ENCODE measurements around the gene FAM222A.

The FAM222A gene

DNA sequence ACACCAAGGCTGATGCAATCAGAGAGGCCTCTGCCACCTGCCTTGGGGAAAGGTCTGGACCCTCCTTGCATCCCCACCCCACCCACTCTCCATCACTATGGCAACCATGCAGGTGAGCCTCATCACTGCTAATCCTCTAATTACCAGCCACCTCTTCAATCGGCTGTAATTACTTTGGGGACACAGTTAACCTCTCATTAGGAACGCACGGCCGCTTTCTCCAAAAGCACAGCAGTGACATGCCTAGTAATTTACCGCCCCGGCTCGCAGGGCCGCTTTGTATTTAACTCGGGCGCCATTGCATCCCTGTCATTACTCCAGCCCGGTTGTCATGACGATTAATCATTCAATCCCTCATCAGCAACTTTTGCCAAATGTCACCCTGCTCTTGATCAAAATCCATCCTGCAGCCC, 36.3 kb upstream of the FAM222A start:
- Histone ChIP-seq H3K27me3 (ENCODE audit: insufficient read depth, poor library complexity, severe bottlenecking) (no peaks in the 10 kb centered on the region), H3K4me3 (replicated peaks; ENCODE audit: insufficient read depth, low read length) (no peak overlapping the region), H3K27ac (replicated peaks) (no peak overlapping the region)
- TF ChIP-seq POLR2AphosphoS5 (IDR thresholded peaks at IDR 0.05; ENCODE audit: low read depth): no peak
- TF ChIP-seq SPI1 (IDR thresholded peaks at IDR 0.05; ENCODE audit: borderline replicate concordance, low read depth): no peak
- no peak for TF ChIP-seq GABPA (IDR thresholded peaks at IDR 0.05; ENCODE audit: low read depth)
- TF ChIP-seq CTCF (IDR thresholded peaks at IDR 0.05; ENCODE audit: insufficient read depth, low read length): no peak
- TF ChIP-seq, protein P1, sequence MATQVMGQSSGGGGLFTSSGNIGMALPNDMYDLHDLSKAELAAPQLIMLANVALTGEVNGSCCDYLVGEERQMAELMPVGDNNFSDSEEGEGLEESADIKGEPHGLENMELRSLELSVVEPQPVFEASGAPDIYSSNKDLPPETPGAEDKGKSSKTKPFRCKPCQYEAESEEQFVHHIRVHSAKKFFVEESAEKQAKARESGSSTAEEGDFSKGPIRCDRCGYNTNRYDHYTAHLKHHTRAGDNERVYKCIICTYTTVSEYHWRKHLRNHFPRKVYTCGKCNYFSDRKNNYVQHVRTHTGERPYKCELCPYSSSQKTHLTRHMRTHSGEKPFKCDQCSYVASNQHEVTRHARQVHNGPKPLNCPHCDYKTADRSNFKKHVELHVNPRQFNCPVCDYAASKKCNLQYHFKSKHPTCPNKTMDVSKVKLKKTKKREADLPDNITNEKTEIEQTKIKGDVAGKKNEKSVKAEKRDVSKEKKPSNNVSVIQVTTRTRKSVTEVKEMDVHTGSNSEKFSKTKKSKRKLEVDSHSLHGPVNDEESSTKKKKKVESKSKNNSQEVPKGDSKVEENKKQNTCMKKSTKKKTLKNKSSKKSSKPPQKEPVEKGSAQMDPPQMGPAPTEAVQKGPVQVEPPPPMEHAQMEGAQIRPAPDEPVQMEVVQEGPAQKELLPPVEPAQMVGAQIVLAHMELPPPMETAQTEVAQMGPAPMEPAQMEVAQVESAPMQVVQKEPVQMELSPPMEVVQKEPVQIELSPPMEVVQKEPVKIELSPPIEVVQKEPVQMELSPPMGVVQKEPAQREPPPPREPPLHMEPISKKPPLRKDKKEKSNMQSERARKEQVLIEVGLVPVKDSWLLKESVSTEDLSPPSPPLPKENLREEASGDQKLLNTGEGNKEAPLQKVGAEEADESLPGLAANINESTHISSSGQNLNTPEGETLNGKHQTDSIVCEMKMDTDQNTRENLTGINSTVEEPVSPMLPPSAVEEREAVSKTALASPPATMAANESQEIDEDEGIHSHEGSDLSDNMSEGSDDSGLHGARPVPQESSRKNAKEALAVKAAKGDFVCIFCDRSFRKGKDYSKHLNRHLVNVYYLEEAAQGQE (IDR thresholded peaks at IDR 0.05; ENCODE audit: insufficient replicate concordance, low read depth): no peak
- DNase-seq (ENCODE audit: low read depth in 1 of 2, low spot score in 1 of 2): no peak

GRCh38 chr12:109678719-109679118, 34.9 kb upstream of the FAM222A start:
- Histone ChIP-seq H3K27ac (replicated peaks) (no peak overlapping the region), H3K27me3 (ENCODE audit: insufficient read depth, poor library complexity, severe bottlenecking) (no peaks in the 10 kb centered on the region), H3K4me3 (replicated peaks; ENCODE audit: insufficient read depth, low read length) (no peak overlapping the region)
- no peak for DNase-seq (ENCODE audit: low read depth in 1 of 2, low spot score in 1 of 2)
- TF ChIP-seq CTCF (IDR thresholded peaks at IDR 0.05; ENCODE audit: insufficient read depth, low read length) (no peak), POLR2AphosphoS5 (IDR thresholded peaks at IDR 0.05; ENCODE audit: low read depth) (no peak), SPI1 (IDR thresholded peaks at IDR 0.05; ENCODE audit: borderline replicate concordance, low read depth) (no peak), GABPA (IDR thresholded peaks at IDR 0.05; ENCODE audit: low read depth) (no peak)
- TF ChIP-seq, protein P1 (IDR thresholded peaks at IDR 0.05; ENCODE audit: insufficient replicate concordance, low read depth): no peak

DNA sequence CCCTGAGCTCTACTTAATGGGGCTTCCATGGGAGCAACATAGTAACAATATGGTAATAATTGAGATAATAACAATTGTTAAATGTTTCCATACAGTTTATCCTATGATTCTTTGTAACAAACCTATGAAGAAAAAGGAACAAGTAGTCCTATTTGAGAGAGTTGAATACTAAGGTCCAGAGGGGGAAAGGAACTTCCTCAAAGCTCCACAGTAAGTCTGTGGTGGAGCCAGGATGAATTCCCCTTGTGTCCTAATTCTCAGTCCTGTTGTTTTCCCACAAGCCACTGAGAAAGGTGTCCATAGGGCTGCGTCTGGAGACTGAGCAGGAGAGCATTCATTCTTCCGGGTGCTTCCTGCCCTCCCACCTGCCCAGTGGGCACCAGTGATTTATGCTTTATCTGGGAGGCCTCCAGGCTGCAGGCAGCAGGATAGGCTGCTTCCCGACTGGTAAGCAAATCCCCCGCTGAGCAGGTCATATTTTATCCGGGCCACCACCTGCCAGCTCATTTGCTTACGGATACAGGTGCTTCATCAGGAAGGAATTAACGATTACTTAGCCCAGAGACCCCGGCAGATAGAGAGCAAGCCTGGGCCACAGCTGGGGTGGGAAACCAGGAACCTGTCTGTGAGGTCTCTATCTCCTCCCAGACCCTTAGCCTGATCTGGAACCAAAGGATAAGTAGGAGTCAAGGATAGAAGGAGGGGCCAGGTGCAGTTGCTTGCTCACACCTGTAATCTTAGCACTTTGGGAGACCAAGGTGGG, 33.9 kb upstream of the FAM222A start:
- Histone ChIP-seq H3K4me3 (replicated peaks; ENCODE audit: insufficient read depth, low read length) (no peak overlapping the region), H3K27ac (replicated peaks) (no peak overlapping the region), H3K27me3 (ENCODE audit: insufficient read depth, poor library complexity, severe bottlenecking) (no peaks in the 10 kb centered on the region)
- no peak for DNase-seq (ENCODE audit: low read depth in 1 of 2, low spot score in 1 of 2)
- no peak for TF ChIP-seq POLR2AphosphoS5 (IDR thresholded peaks at IDR 0.05; ENCODE audit: low read depth)
- no peak for TF ChIP-seq GABPA (IDR thresholded peaks at IDR 0.05; ENCODE audit: low read depth)
- TF ChIP-seq CTCF (IDR thresholded peaks at IDR 0.05; ENCODE audit: insufficient read depth, low read length): no peak
